Esophagus squamous epithelium (tissue), 4 donors: Measurements from ENCODE around the gene BTAF1.

ENCODE experiments used
- CTCF ChIP-seq, 6 experiments: fragments of 450-650 bp in 4 of 6; fragments of 200-600 bp in 2 of 6; sonication (generic) in 2 of 6; IDR thresholded peaks; one replicate each; pipeline ENCODE4 v1.5.1; 2016 to 2019; ENCODE audit warnings: antibody characterized with exemption in 6 of 6, mild to moderate bottlenecking in 4 of 6, moderate library complexity in 4 of 6
- POLR2A ChIP-seq, 4 donors: fragments of 450-650 bp; IDR thresholded peaks; one replicate each; pipeline ENCODE4 v1.6.1; 2017; ENCODE audit warnings: antibody characterized with exemption in 4 of 4, mild to moderate bottlenecking in 4 of 4, moderate library complexity in 3 of 4

GRCh38 chr10:92010047-92010735, 86.6 kb downstream of the BTAF1 start:
- TF ChIP-seq CTCF (IDR thresholded peaks at IDR 0.05) (no peak), POLR2A (IDR thresholded peaks at IDR 0.05) (no peak)
